Heart right ventricle (tissue), 16 donors: ENCODE data around the gene TEX2. TPM values are rescaled to one million over a fixed set of nuclear protein-coding genes. Genes with fewer than 3 reads are reported as not detected.

Source experiments
- ATAC-seq, 8 donors: fragments of 200-7000 bp; cut with Tn5 transposase; one replicate each; pipeline ENCODE4 v1.9.1; 2020; ENCODE audit warnings: mild to moderate bottlenecking in 8 of 8, moderate library complexity in 8 of 8, moderate number of reproducible peaks in 1 of 8
- DNase-seq, 2 donors: peaks; one replicate each; pipeline ENCODE4 v3.0.0-alpha.2; 2020
- H3K27ac ChIP-seq, 10 donors: fragments of 200-600 bp; sonication (generic) in 2 of 10; one replicate each; pipeline versions ENCODE4 v1.5.0 to v1.8.0; 2020 to 2022; ENCODE audit warnings: mild to moderate bottlenecking in 3 of 10
- H3K27me3 ChIP-seq, 7 donors: fragments of 200-600 bp; one replicate each; pipeline ENCODE4 v1.8.0; 2021 to 2022; ENCODE audit warnings: mild to moderate bottlenecking in 2 of 7
- H3K36me3 ChIP-seq, 9 donors: fragments of 200-600 bp; sonication (generic) in 1 of 9; one replicate each; pipeline versions ENCODE4 v1.5.0 to v1.8.0; 2020 to 2022; ENCODE audit warnings: mild to moderate bottlenecking in 2 of 9
- H3K4me1 ChIP-seq, 9 donors: fragments of 200-600 bp; sonication (generic) in 1 of 9; one replicate each; pipeline versions ENCODE4 v1.5.0 to v1.8.0; 2020 to 2022; ENCODE audit warnings: mild to moderate bottlenecking in 4 of 9
- H3K4me3 ChIP-seq, 10 donors: fragments of 200-600 bp; sonication (generic) in 2 of 10; one replicate each; pipeline versions ENCODE4 v1.5.0 to v1.8.0; 2020 to 2022; ENCODE audit warnings: mild to moderate bottlenecking in 7 of 10, moderate library complexity in 2 of 10
- H3K9me3 ChIP-seq, 11 donors: fragments of 200-600 bp in 10 of 11; sonication (generic) in 2 of 11; one replicate each; pipeline versions ENCODE4 v1.5.0 to v1.8.0; 2013 to 2022; ENCODE audit warnings: mild to moderate bottlenecking in 2 of 11, control low read depth in 1 of 11, moderate library complexity in 1 of 11
- WGBS, 2 donors: extraction: QIAGEN DNeasy Blood & Tissue Kit; methylation state at CpG; one replicate each; pipeline ENCODE4 v1.1.7; 2013; ENCODE audit warnings: inconsistent platforms in 1 of 2; 5-methylcytosine and 5-hydroxymethylcytosine counted together
- intact Hi-C, 10 donors: fragments of 100-400 bp; cut with DNase I; formaldehyde crosslinking; loops; one replicate each; pipeline versions ENCODE4 v1.11.1 to v1.14.2; 2022
- polyA plus RNA-seq, 2 donors: library from polyadenylated mRNA; stranded (reverse); fragments of 200-250 nt; gene quantifications; one replicate each; pipeline ENCODE4 v1.2.3, GENCODE V29; 2013
- total RNA-seq, 10 donors: library from RNA; stranded (reverse); fragmentation: NEBNext Ultra II Directional in 3 of 10; extraction: Animal tissue kit (Norgen Biotek cat#: 25700) in 3 of 10; gene quantifications; one replicate each; pipeline versions ENCODE4 v1.2.1 to v1.2.4, GENCODE V29; 2021 to 2023
- TF ChIP-seq, protein P1 (sequence below), 9 donors: fragments of 200-600 bp; sonication (generic) in 2 of 9; IDR thresholded peaks; one replicate each; pipeline versions ENCODE4 v1.5.0 to v1.8.0; 2021 to 2022; ENCODE audit warnings: antibody characterized with exemption in 9 of 9, mild to moderate bottlenecking in 5 of 9, moderate library complexity in 1 of 9
- donor health status: Arrhythmogenic right ventricular cardiomyopathy.
- donor health status: ischemic (EF 13 %, LVEDD 7.1; RV severe dilation, severe dysfunction).
- donor health status: healthy with polysubstance abuse.
- donor health status: DM: no; HTN: yes; CAD: no.
- donor health status: DM: no; HTN: no; CAD: no.
- donor health status: ischemic (EF 25% LVEDD 6.9; RV normal size, moderate dysfunction).
- donor health status: ischemic (EF 25% LVEDD 5.7; RV mildly dilated, moderate dysfunction).
- donor health status: healthy.
- donor health status: DM: yes; HTN: yes; CAD: no.
- donor health status: Ischemic cardiomyopathy.
- donor health status: ischemic (EF 35%, LVEDD 5.7; RV mildly dilated, moderate dysfunction).
- donor health status: nonischemic (EF 11% LVEDD 7.7; RV severe dilation, severe dysfunction).
- donor health status: DM: yes; HTN: yes; CAD: no.
- donor health status: PGD.
- donor health status: ischemic (EF 29% LVEDD 5.4; RV normal size, mild dysfunction).
- donor health status: nonischemic (EF 23%, LVEDD 6.1; RV moderate dilation, normal function).

TEX2 gene
- total and polyA plus RNA-seq, 12 donors, result 15.9 to 60.5 (median 54.5) TPM

DNA sequence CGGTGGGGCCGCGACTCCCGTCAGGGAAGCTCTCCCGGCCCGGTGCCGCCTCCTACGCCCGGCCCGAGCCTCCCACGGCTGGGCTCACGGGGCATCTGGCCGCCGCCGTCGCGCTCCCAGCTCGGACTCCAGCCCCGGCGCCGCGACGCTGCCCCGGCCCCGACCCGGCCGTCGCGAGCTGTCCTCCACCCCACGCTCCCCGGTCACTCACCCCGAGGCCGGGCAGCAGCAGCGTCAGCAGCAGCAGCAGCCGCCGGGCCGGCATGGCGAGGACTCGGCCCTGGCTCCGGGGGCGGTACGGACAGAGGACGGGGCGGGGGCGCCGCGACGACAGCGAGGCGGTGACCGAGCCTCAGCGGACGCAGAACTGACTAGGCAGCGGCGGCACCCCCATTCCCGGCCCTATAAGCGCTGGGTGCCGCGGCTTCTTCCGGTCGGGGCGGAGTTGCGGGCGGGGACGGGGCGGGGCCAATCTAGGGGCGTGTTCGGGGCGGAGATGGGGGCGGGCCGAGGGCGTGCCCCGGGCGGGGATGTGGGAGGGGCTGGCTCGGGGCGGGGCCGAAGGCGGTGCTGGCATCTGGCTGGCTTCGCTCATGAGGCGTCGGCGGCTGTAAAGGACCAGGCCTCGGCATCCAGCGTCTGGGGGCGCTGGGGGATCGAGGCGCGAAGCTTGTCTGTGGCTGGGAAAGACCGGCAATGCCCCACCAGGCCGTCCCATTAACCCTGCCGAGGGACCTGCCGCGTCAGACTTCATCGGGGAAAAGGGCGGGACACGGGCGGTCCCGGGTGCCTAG, 133.1 kb downstream of the TEX2 start, which contains the start of gene ERN1:
Gene ERN1, minus strand, starts transcription at position 380 of the 794 bp plus-strand sequence. Its CDS starts 115 bp downstream, at position 265.
- DNase-seq (peak; percentile 92 to 96), ATAC-seq (peak; percentile 96 to 99 (median 98))
- 1% methylated on average over 71 to 98 of the region's 98 CpGs for WGBS, 2 donors
- H3K4me3 ChIP-seq, result peak within 1 kb of the TSS; percentile 62 to 87 (median 80)
- TF ChIP-seq, protein P1, sequence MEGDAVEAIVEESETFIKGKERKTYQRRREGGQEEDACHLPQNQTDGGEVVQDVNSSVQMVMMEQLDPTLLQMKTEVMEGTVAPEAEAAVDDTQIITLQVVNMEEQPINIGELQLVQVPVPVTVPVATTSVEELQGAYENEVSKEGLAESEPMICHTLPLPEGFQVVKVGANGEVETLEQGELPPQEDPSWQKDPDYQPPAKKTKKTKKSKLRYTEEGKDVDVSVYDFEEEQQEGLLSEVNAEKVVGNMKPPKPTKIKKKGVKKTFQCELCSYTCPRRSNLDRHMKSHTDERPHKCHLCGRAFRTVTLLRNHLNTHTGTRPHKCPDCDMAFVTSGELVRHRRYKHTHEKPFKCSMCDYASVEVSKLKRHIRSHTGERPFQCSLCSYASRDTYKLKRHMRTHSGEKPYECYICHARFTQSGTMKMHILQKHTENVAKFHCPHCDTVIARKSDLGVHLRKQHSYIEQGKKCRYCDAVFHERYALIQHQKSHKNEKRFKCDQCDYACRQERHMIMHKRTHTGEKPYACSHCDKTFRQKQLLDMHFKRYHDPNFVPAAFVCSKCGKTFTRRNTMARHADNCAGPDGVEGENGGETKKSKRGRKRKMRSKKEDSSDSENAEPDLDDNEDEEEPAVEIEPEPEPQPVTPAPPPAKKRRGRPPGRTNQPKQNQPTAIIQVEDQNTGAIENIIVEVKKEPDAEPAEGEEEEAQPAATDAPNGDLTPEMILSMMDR (IDR thresholded peaks at IDR 0.05), result peak in 1 of 9 donors; percentile 17
- H3K9me3 ChIP-seq, result no peaks in the 10 kb centered on the region
- peak within 1 kb of the TSS; percentile 82 to 98 (median 96) for H3K27ac ChIP-seq
- H3K27me3 ChIP-seq, result no peaks in the 10 kb centered on the region
- intact Hi-C loops, result loop anchor here (2.0 to 10.0 kb wide), 11 partner anchors 55 to 228 kb away; partner anchors contain the start of genes CSHL1 (in 5 of the 10) and GH1 (in 5 of the 10)
- H3K4me1 ChIP-seq, result peaks cover 0 to 47% (median 32%) of the 10 kb centered on the region in 9 donors
- no peaks in the 10 kb centered on the region for H3K36me3 ChIP-seq

DNA sequence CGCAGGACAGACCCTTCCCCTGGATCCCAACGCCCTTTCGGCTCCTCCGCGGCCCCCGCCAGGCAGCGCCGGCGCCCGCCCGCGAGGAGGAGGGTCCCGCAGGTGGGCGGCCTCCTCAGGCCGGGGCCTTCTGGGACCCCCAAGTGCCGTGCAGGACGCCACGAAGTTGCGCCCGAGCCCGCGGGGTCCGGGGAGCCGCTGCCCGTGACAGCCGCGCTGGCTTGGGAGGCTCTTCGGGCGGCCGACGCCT, 133.6 kb downstream of the TEX2 start:
- TF ChIP-seq, protein P1 (IDR thresholded peaks at IDR 0.05), result no peak
- Histone ChIP-seq H3K27me3 (no peaks in the 10 kb centered on the region), H3K4me3 (peak overlapping the region; percentile 62 to 87 (median 80)), H3K4me1 (peaks cover 0 to 47% (median 32%) of the 10 kb centered on the region in 9 donors), H3K27ac (peak overlapping the region; percentile 82 to 98 (median 96)), H3K9me3 (no peaks in the 10 kb centered on the region), H3K36me3 (no peaks in the 10 kb centered on the region)
- 0 to 1% methylated on average over 31 of the region's 31 CpGs for WGBS, 2 donors
- intact Hi-C loops, result loop anchor here in 1 of 10 donors (10.0 kb wide), 1 partner anchor 55 kb away; no protein-coding TSS in a partner anchor
- no peak for ATAC-seq
- no peak for DNase-seq

GRCh38 chr17:64128787-64129514, 134.1 kb downstream of the TEX2 start:
- no peaks in the 10 kb centered on the region for H3K36me3 ChIP-seq
- intact Hi-C loops, result loop anchor here in 1 of 10 donors (10.0 kb wide), 1 partner anchor 54 kb away; no protein-coding TSS in a partner anchor
- H3K27me3 ChIP-seq, result no peaks in the 10 kb centered on the region
- H3K9me3 ChIP-seq, result no peaks in the 10 kb centered on the region
- H3K4me1 ChIP-seq, result peaks cover 0 to 47% (median 32%) of the 10 kb centered on the region in 9 donors
- peak overlapping the region; percentile 82 to 98 (median 96) for H3K27ac ChIP-seq
- TF ChIP-seq, protein P1 (IDR thresholded peaks at IDR 0.05), result no peak
- 11 to 15% methylated on average over 15 of the region's 15 CpGs for WGBS, 2 donors
- no peak for ATAC-seq
- H3K4me3 ChIP-seq, result peak overlapping the region; percentile 62 to 87 (median 80)
- DNase-seq, result peak in 1 of 2 donors; percentile 24

DNA sequence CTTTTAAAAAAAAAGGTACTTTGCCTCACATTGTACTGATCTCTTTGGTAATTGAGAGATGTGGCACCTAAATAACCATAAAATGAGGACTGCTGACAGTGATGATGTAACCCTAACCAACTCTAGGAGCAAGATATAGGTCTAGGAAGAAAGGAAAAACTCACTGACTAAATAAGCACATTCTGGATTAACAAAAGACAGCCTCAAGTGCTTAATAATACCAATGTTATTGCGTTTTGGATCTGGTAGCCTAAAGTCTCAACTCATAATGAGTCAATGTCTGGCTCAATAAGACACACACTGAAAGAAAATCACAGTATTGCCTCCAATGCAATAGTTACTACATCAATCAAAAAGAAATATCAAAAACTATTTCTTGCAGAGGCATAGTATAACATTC, 136.1 kb downstream of the TEX2 start:
- peaks cover 0 to under 1% (median 0%) of the 10 kb centered on the region in 9 donors for H3K36me3 ChIP-seq
- H3K27ac ChIP-seq, result no peak overlapping the region
- ATAC-seq, result no peak
- WGBS, 2 donors, result 78 to 82% methylated on average over 1 of the region's 1 CpG
- TF ChIP-seq, protein P1 (IDR thresholded peaks at IDR 0.05), result no peak
- H3K27me3 ChIP-seq, result no peaks in the 10 kb centered on the region
- no peak for DNase-seq
- H3K4me3 ChIP-seq, result no peak overlapping the region
- peaks cover 0 to 47% (median 32%) of the 10 kb centered on the region in 9 donors for H3K4me1 ChIP-seq
- H3K9me3 ChIP-seq, result no peaks in the 10 kb centered on the region
- intact Hi-C loops, result loop anchor here in 1 of 10 donors (10.0 kb wide), 1 partner anchor 52 kb away; no protein-coding TSS in a partner anchor
